Measurements from ENCODE around the gene CTNNBL1. TPM values are rescaled to one million over a fixed set of nuclear protein-coding genes. Genes with fewer than 3 reads are reported as not detected.

Gene CTNNBL1
- total RNA-seq, 1 donor from 2014 or later, result 58.0 TPM

DNA sequence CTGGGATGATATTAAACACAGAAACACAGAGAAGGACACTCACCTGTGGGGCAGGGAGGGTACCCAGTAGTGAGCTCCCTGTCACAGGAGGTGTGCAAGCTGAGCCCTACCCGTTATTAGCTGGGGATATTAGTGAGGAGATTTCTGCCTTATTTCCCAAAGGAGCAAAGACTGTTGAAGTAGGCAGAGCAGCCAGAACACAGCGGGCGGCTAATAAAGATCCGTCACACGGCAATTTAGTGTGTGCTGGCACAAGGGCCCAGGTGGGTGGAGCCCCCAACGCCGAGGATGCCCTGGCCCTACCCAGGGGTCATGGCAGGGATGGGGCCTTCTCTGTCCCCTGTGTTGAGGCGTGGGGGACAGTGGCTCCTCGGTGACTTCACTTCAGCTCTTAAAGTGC lies 217.4 kb downstream of the CTNNBL1 start:
- no peak overlapping the region for H3K27ac Mint-ChIP-seq (ENCODE audit: unreplicated experiment)
- H3K4me1 Mint-ChIP-seq (ENCODE audit: low read depth, unreplicated experiment), result peaks cover 49% of the 10 kb centered on the region
- no peak for DNase-seq
- H3K27me3 Mint-ChIP-seq (ENCODE audit: unreplicated experiment), result peaks cover 15% of the 10 kb centered on the region
- TF ChIP-seq, protein P1, sequence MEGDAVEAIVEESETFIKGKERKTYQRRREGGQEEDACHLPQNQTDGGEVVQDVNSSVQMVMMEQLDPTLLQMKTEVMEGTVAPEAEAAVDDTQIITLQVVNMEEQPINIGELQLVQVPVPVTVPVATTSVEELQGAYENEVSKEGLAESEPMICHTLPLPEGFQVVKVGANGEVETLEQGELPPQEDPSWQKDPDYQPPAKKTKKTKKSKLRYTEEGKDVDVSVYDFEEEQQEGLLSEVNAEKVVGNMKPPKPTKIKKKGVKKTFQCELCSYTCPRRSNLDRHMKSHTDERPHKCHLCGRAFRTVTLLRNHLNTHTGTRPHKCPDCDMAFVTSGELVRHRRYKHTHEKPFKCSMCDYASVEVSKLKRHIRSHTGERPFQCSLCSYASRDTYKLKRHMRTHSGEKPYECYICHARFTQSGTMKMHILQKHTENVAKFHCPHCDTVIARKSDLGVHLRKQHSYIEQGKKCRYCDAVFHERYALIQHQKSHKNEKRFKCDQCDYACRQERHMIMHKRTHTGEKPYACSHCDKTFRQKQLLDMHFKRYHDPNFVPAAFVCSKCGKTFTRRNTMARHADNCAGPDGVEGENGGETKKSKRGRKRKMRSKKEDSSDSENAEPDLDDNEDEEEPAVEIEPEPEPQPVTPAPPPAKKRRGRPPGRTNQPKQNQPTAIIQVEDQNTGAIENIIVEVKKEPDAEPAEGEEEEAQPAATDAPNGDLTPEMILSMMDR (IDR thresholded peaks at IDR 0.05; ENCODE audit: partially characterized antibody, unreplicated experiment), result no peak
- peaks cover 18% of the 10 kb centered on the region for H3K9me3 Mint-ChIP-seq (ENCODE audit: unreplicated experiment)
- peak overlapping the region; percentile 25 for H3K4me3 Mint-ChIP-seq (ENCODE audit: unreplicated experiment)
- peaks cover 4% of the 10 kb centered on the region for H3K36me3 Mint-ChIP-seq (ENCODE audit: unreplicated experiment)

- Mint-ChIP-seq H3K27ac (ENCODE audit: unreplicated experiment) (peak overlapping the region; percentile 79), H3K4me1 (ENCODE audit: low read depth, unreplicated experiment) (peaks cover 55% of the 10 kb centered on the region)
Measured at GRCh38 chr20:37911838-37912281, 218.0 kb downstream of the CTNNBL1 start.

GRCh38 chr20:37912874-37913273 lies 219.0 kb downstream of the CTNNBL1 start:
- H3K9me3 Mint-ChIP-seq (ENCODE audit: unreplicated experiment), result peaks cover 16% of the 10 kb centered on the region
- TF ChIP-seq, protein P1 (IDR thresholded peaks at IDR 0.05; ENCODE audit: partially characterized antibody, unreplicated experiment), result no peak
- no peak for DNase-seq
- H3K27me3 Mint-ChIP-seq (ENCODE audit: unreplicated experiment), result peaks cover 15% of the 10 kb centered on the region
- peak overlapping the region; percentile 21 for H3K4me3 Mint-ChIP-seq (ENCODE audit: unreplicated experiment)
- H3K4me1 Mint-ChIP-seq (ENCODE audit: low read depth, unreplicated experiment), result peaks cover 50% of the 10 kb centered on the region
- H3K27ac Mint-ChIP-seq (ENCODE audit: unreplicated experiment), result peak overlapping the region; percentile 11
- peaks cover 4% of the 10 kb centered on the region for H3K36me3 Mint-ChIP-seq (ENCODE audit: unreplicated experiment)

More at GRCh38 chr20:37911838-37912281, 218.0 kb downstream of the CTNNBL1 start:
- TF ChIP-seq, protein P1 (IDR thresholded peaks at IDR 0.05; ENCODE audit: partially characterized antibody, unreplicated experiment), result no peak
- H3K36me3 Mint-ChIP-seq (ENCODE audit: unreplicated experiment), result peaks cover 4% of the 10 kb centered on the region
- H3K27me3 Mint-ChIP-seq (ENCODE audit: unreplicated experiment), result peaks cover 15% of the 10 kb centered on the region
- H3K9me3 Mint-ChIP-seq (ENCODE audit: unreplicated experiment), result peaks cover 18% of the 10 kb centered on the region
- DNase-seq, result peak; percentile 64
- H3K4me3 Mint-ChIP-seq (ENCODE audit: unreplicated experiment), result peak overlapping the region; percentile 63

- peaks cover 16% of the 10 kb centered on the region for H3K9me3 Mint-ChIP-seq (ENCODE audit: unreplicated experiment)
- peaks cover 15% of the 10 kb centered on the region for H3K27me3 Mint-ChIP-seq (ENCODE audit: unreplicated experiment)
- DNase-seq, result no peak
- H3K27ac Mint-ChIP-seq (ENCODE audit: unreplicated experiment), result peak overlapping the region; percentile 85
- TF ChIP-seq, protein P1 (IDR thresholded peaks at IDR 0.05; ENCODE audit: partially characterized antibody, unreplicated experiment), result no peak
- H3K36me3 Mint-ChIP-seq (ENCODE audit: unreplicated experiment), result peaks cover 4% of the 10 kb centered on the region
- peak overlapping the region; percentile 64 for H3K4me3 Mint-ChIP-seq (ENCODE audit: unreplicated experiment)
- H3K4me1 Mint-ChIP-seq (ENCODE audit: low read depth, unreplicated experiment), result peaks cover 47% of the 10 kb centered on the region
Measured at GRCh38 chr20:37913567-37914366, 219.9 kb downstream of the CTNNBL1 start.

- Mint-ChIP-seq H3K27ac (ENCODE audit: unreplicated experiment) (peak overlapping the region; percentile 85), H3K36me3 (ENCODE audit: unreplicated experiment) (peaks cover 4% of the 10 kb centered on the region), H3K4me1 (ENCODE audit: low read depth, unreplicated experiment) (peaks cover 45% of the 10 kb centered on the region), H3K4me3 (ENCODE audit: unreplicated experiment) (peak overlapping the region; percentile 64), H3K27me3 (ENCODE audit: unreplicated experiment) (peaks cover 18% of the 10 kb centered on the region), H3K9me3 (ENCODE audit: unreplicated experiment) (peaks cover 16% of the 10 kb centered on the region)
- no peak for DNase-seq
- TF ChIP-seq, protein P1 (IDR thresholded peaks at IDR 0.05; ENCODE audit: partially characterized antibody, unreplicated experiment), result no peak
Measured at GRCh38 chr20:37914367-37914671, 220.5 kb downstream of the CTNNBL1 start.

Measured in glutamatergic neuron (in vitro differentiated cells).